ENCODE data around the gene DAAM1. TPM values are rescaled to one million over a fixed set of nuclear protein-coding genes. Genes with fewer than 3 reads are reported as not detected.

Gene DAAM1
- total RNA-seq, 1 donor from 2014 or later, result 146 TPM

- Mint-ChIP-seq H3K4me3 (ENCODE audit: unreplicated experiment) (no peak overlapping the region), H3K36me3 (ENCODE audit: unreplicated experiment) (no peaks in the 10 kb centered on the region), H3K27ac (ENCODE audit: unreplicated experiment) (no peak overlapping the region), H3K9me3 (ENCODE audit: unreplicated experiment) (no peaks in the 10 kb centered on the region), H3K27me3 (ENCODE audit: unreplicated experiment) (peaks cover under 1% of the 10 kb centered on the region), H3K4me1 (ENCODE audit: low read depth, unreplicated experiment) (peaks cover 3% of the 10 kb centered on the region)
- DNase-seq, result no peak
- TF ChIP-seq CTCF (IDR thresholded peaks at IDR 0.05; ENCODE audit: partially characterized antibody, unreplicated experiment), result no peak
Measured at GRCh38 chr14:59310633-59311032, 122.2 kb downstream of the DAAM1 start.

DNA sequence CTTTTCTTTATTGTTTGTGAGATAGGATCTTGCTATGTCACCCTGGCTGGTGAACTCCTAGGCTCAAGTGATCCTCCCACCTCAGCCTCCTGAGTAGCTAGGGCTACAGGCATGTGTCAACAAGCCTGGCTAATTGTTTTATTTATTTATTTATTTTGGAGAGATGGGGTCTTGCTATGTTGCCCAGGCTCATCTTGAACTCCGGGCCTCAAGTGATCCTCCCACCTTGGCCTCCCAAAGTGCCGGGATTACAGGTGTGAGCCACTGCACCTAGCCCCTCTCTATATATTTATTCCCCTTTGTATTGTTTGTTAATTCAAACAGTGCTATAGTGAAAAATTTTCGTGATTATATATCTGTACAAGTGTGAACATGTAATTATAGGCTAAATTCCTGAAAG is 123.3 kb downstream of the DAAM1 start:
- DNase-seq, result no peak
- Mint-ChIP-seq H3K4me1 (ENCODE audit: low read depth, unreplicated experiment) (no peaks in the 10 kb centered on the region), H3K27me3 (ENCODE audit: unreplicated experiment) (no peaks in the 10 kb centered on the region), H3K36me3 (ENCODE audit: unreplicated experiment) (no peaks in the 10 kb centered on the region), H3K4me3 (ENCODE audit: unreplicated experiment) (no peak overlapping the region), H3K9me3 (ENCODE audit: unreplicated experiment) (no peaks in the 10 kb centered on the region), H3K27ac (ENCODE audit: unreplicated experiment) (no peak overlapping the region)
- TF ChIP-seq CTCF (IDR thresholded peaks at IDR 0.05; ENCODE audit: partially characterized antibody, unreplicated experiment), result no peak

DNA sequence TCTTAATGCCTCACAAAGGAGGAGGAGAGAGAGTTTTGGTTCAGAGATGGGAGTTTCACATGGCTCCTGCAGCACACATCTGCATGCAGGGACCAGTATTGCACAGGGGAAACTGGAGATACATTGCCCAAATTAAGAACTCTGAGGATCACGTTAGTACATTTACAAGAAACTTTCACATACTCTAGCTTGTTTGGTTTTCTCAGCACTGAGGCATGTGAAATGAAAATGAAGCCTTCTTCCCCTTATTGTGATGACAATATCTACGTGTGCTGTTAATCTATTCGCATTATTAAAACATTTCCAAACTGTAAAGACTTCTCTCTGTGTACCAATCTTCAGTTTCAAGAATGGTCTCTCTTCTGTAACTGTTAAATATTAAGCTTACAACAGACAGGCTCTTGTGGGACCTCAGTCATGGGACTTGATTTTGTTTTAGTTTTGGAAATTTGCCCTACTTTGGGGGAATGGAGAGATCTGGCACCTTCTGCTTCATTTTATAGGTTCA is 124.7 kb downstream of the DAAM1 start:
- H3K27me3 Mint-ChIP-seq (ENCODE audit: unreplicated experiment), result no peaks in the 10 kb centered on the region
- H3K9me3 Mint-ChIP-seq (ENCODE audit: unreplicated experiment), result no peaks in the 10 kb centered on the region
- no peaks in the 10 kb centered on the region for H3K36me3 Mint-ChIP-seq (ENCODE audit: unreplicated experiment)
- H3K4me1 Mint-ChIP-seq (ENCODE audit: low read depth, unreplicated experiment), result no peaks in the 10 kb centered on the region
- H3K4me3 Mint-ChIP-seq (ENCODE audit: unreplicated experiment), result no peak overlapping the region
- DNase-seq, result no peak
- H3K27ac Mint-ChIP-seq (ENCODE audit: unreplicated experiment), result no peak overlapping the region
- no peak for TF ChIP-seq CTCF (IDR thresholded peaks at IDR 0.05; ENCODE audit: partially characterized antibody, unreplicated experiment)

- no peak overlapping the region for H3K27ac Mint-ChIP-seq (ENCODE audit: unreplicated experiment)
- no peaks in the 10 kb centered on the region for H3K27me3 Mint-ChIP-seq (ENCODE audit: unreplicated experiment)
Measured at GRCh38 chr14:59313658-59314608, 125.5 kb downstream of the DAAM1 start.

More at GRCh38 chr14:59313658-59314608, 125.5 kb downstream of the DAAM1 start:
- no peaks in the 10 kb centered on the region for H3K4me1 Mint-ChIP-seq (ENCODE audit: low read depth, unreplicated experiment)
- H3K4me3 Mint-ChIP-seq (ENCODE audit: unreplicated experiment), result no peak overlapping the region
- no peak for TF ChIP-seq CTCF (IDR thresholded peaks at IDR 0.05; ENCODE audit: partially characterized antibody, unreplicated experiment)
- H3K36me3 Mint-ChIP-seq (ENCODE audit: unreplicated experiment), result no peaks in the 10 kb centered on the region
- no peak for DNase-seq
- H3K9me3 Mint-ChIP-seq (ENCODE audit: unreplicated experiment), result no peaks in the 10 kb centered on the region

Data from glutamatergic neuron (in vitro differentiated cells).